Mammary epithelial cell (primary cell): ENCODE results near the gene CIAO3.

Experiments
- CTCF ChIP-seq, 2 donors: IDR thresholded peaks in 1 of 2; conservative IDR thresholded peaks in 1 of 2; 2 replicates each; pipeline ENCODE4 v1.5.1; 2011 to 2012; ENCODE audit warnings: inconsistent platforms in 2 of 2, low read length in 2 of 2, mild to moderate bottlenecking in 2 of 2, control low read depth in 1 of 2, low read depth in 1 of 2; ENCODE audit not compliant: insufficient read depth in 1 of 2; ENCODE audit errors: extremely low read depth in 1 of 2
- EZH2 ChIP-seq: IDR thresholded peaks from 2 replicates; pipeline ENCODE4 v1.6.1; 2012; ENCODE audit warnings: low read length, inconsistent platforms, borderline replicate concordance

- TF ChIP-seq CTCF (conservative IDR thresholded peaks at IDR 0.05 in 1 of 2, IDR thresholded peaks at IDR 0.05 in 1 of 2; ENCODE audit: extremely low read depth in 1 of 2, insufficient read depth in 1 of 2, low read depth in 1 of 2, low read length in 2 of 2) (no peak), EZH2 (no peak)
Measured at GRCh38 chr16:787978-788398, 47.2 kb upstream of the CIAO3 start, which contains the start of gene RPUSD1.
